Measurements from ENCODE around the gene SPRR2A.

DNA sequence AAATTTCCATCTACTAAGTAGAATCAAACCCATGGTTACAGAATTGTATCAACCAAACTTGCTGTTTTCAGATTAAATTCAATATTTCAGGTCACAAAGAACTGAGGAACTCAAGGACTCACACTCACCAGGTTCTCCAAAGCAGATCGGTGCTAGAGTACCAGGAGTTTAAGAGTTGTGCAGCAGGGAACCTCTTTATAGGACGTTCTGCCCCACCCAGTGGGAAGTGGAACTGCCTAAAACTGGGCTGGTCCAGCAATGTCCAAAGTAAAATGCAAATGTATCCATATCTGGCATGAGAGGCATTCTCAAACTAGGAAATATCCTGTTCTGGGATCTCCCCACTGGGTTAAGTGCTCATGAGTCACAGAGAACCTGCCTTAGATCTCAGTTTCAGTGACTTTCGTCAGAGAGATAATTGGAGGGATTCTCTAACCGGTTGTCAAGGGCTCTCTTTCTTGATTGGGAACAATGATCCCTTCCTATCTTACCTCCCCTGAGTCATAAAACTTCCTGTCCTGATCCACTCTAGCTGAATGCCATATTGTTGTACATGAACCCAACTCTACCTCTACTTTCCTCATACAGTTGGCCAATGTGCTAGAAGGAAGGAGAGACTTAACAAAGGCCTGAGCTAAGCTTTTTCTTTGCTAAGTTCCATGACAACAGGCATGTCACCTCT is 16.2 kb downstream of the SPRR2A start, which contains the start of gene SPRR2D:
- TF ChIP-seq POLR2AphosphoS5 (IDR thresholded peaks at IDR 0.05) (no peak), POLR2A (IDR thresholded peaks at IDR 0.05) (no peak), EP300 (IDR thresholded peaks at IDR 0.05; ENCODE audit: low read depth) (no peak)
- TF ChIP-seq, protein P1, sequence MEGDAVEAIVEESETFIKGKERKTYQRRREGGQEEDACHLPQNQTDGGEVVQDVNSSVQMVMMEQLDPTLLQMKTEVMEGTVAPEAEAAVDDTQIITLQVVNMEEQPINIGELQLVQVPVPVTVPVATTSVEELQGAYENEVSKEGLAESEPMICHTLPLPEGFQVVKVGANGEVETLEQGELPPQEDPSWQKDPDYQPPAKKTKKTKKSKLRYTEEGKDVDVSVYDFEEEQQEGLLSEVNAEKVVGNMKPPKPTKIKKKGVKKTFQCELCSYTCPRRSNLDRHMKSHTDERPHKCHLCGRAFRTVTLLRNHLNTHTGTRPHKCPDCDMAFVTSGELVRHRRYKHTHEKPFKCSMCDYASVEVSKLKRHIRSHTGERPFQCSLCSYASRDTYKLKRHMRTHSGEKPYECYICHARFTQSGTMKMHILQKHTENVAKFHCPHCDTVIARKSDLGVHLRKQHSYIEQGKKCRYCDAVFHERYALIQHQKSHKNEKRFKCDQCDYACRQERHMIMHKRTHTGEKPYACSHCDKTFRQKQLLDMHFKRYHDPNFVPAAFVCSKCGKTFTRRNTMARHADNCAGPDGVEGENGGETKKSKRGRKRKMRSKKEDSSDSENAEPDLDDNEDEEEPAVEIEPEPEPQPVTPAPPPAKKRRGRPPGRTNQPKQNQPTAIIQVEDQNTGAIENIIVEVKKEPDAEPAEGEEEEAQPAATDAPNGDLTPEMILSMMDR (IDR thresholded peaks at IDR 0.05): no peak
